NCI-H146 (cell line): Measurements from ENCODE around the gene DIAPH2.
"Not testable (repeated sequence)": the region's sequence is repeated elsewhere in the genome, so short reads cannot be mapped to it uniquely, and the experiment has no call there.

Experiments
- DNase-seq: peaks from one replicate; lab custom pipeline; 2025; lab: John Stamatoyannopoulos, UW

The DIAPH2 gene

GRCh38 chrX:97387004-97387403 is 702.4 kb downstream of the DIAPH2 start:
- no peak for DNase-seq

- DNase-seq: no peak
These were observed 705.1 kb downstream of the DIAPH2 start for GRCh38 chrX:97389761-97390192.

GRCh38 chrX:97397371-97397770 is 712.7 kb downstream of the DIAPH2 start:
- DNase-seq: no peak

- DNase-seq: no peak
These were observed 713.4 kb downstream of the DIAPH2 start for GRCh38 chrX:97398030-97398551.

GRCh38 chrX:97399400-97399799 is 714.8 kb downstream of the DIAPH2 start:
- no peak for DNase-seq

GRCh38 chrX:97400492-97400891 is 715.9 kb downstream of the DIAPH2 start:
- DNase-seq: no peak

- DNase-seq: no peak
These were observed 716.5 kb downstream of the DIAPH2 start for GRCh38 chrX:97401154-97401553.

- DNase-seq: no peak
These were observed 717.0 kb downstream of the DIAPH2 start for GRCh38 chrX:97401586-97402136.

GRCh38 chrX:97402333-97402732 is 717.7 kb downstream of the DIAPH2 start:
- DNase-seq: no peak

GRCh38 chrX:97402903-97403302 is 718.3 kb downstream of the DIAPH2 start:
- no peak for DNase-seq

- no peak for DNase-seq
These were observed 720.5 kb downstream of the DIAPH2 start for GRCh38 chrX:97405031-97405660.

GRCh38 chrX:97409632-97410415 is 725.2 kb downstream of the DIAPH2 start:
- not testable (repeated sequence) for DNase-seq

- DNase-seq: no peak
These were observed 731.8 kb downstream of the DIAPH2 start for GRCh38 chrX:97416461-97416860.

- no peak for DNase-seq
These were observed 744.5 kb downstream of the DIAPH2 start for GRCh38 chrX:97429101-97429500.

GRCh38 chrX:97431281-97431680 is 746.6 kb downstream of the DIAPH2 start:
- no peak for DNase-seq

- DNase-seq: no peak
These were observed 761.7 kb downstream of the DIAPH2 start for GRCh38 chrX:97446298-97446882.

GRCh38 chrX:97447306-97447705 is 762.7 kb downstream of the DIAPH2 start:
- DNase-seq: no peak

GRCh38 chrX:97452283-97452682 is 767.6 kb downstream of the DIAPH2 start:
- no peak for DNase-seq

GRCh38 chrX:97461763-97462162 is 777.1 kb downstream of the DIAPH2 start:
- DNase-seq: no peak

- DNase-seq: no peak
These were observed 786.4 kb downstream of the DIAPH2 start for GRCh38 chrX:97471071-97471470.

- DNase-seq: no peak
These were observed 790.3 kb downstream of the DIAPH2 start for GRCh38 chrX:97474933-97475332.

- DNase-seq: no peak
These were observed 794.7 kb downstream of the DIAPH2 start for GRCh38 chrX:97479106-97479890.
